Tibial nerve (tissue), 4 donors: ENCODE results near the gene CAPN15. TPM values are rescaled to one million over a fixed set of nuclear protein-coding genes. Genes with fewer than 3 reads are reported as not detected.
"Not testable (repeated sequence)": the region's sequence is repeated elsewhere in the genome, so short reads cannot be mapped to it uniquely, and the experiment has no call there.

Experiments used
- DNase-seq, 2 donors: peaks; one replicate each; pipeline ENCODE4 v3.0.0-alpha.2; 2019; ENCODE audit warnings: low spot score in 2 of 2
- H3K27ac ChIP-seq, 4 donors: fragments of 200-600 bp; sonication (generic) in 3 of 4; one replicate each; pipeline ENCODE4 v1.5.1; 2017 to 2019; ENCODE audit warnings: mild to moderate bottlenecking in 1 of 4
- H3K27me3 ChIP-seq, 2 donors: fragments of 200-600 bp; sonication (generic) in 1 of 2; one replicate each; pipeline versions ENCODE4 v1.5.1 to v1.6.0; 2017 to 2019
- H3K36me3 ChIP-seq, 3 donors: fragments of 200-600 bp; sonication (generic); one replicate each; pipeline ENCODE4 v1.5.1; 2018 to 2019
- H3K4me1 ChIP-seq, 4 donors: fragments of 200-600 bp; sonication (generic) in 3 of 4; one replicate each; pipeline ENCODE4 v1.5.1; 2017 to 2019
- H3K4me3 ChIP-seq, 4 donors: fragments of 200-600 bp; sonication (generic) in 3 of 4; one replicate each; pipeline ENCODE4 v1.5.1; 2017 to 2019; ENCODE audit warnings: mild to moderate bottlenecking in 1 of 4, moderate library complexity in 1 of 4
- H3K9me3 ChIP-seq, 4 donors: fragments of 200-600 bp; sonication (generic) in 3 of 4; one replicate each; pipeline ENCODE4 v1.5.1; 2017 to 2019
- EP300 ChIP-seq, 2 donors: sonication (generic); formaldehyde crosslinking; IDR thresholded peaks; one replicate each; pipeline ENCODE4 v1.6.1; 2017; ENCODE audit warnings: antibody characterized with exemption in 2 of 2, mild to moderate bottlenecking in 1 of 2
- POLR2A ChIP-seq, 2 donors: fragments of 450-650 bp; IDR thresholded peaks; one replicate each; pipeline ENCODE4 v1.6.1; 2017; ENCODE audit warnings: antibody characterized with exemption in 2 of 2, mild to moderate bottlenecking in 2 of 2, moderate library complexity in 2 of 2
- WGBS, 2 donors: methylation state at CpG; one replicate each; pipeline ENCODE4 v1.1.5; 2018; 5-methylcytosine and 5-hydroxymethylcytosine counted together
- total RNA-seq, 4 donors: library from RNA; depleted of rRNA; stranded (reverse); fragments of >200 nt; gene quantifications; one replicate each; pipeline ENCODE4 v1.1.0, GENCODE V29; 2016
- TF ChIP-seq, protein P1 (sequence below), 5 experiments: fragments of 200-600 bp in 3 of 5; fragments of 450-650 bp in 2 of 5; sonication (generic) in 3 of 5; IDR thresholded peaks; one replicate each; pipeline ENCODE4 v1.5.1; 2016 to 2019; ENCODE audit warnings: antibody characterized with exemption in 5 of 5, mild to moderate bottlenecking in 3 of 5, moderate library complexity in 2 of 5

Gene CAPN15
- total RNA-seq, 4 donors from 2014 or later = 19.0 to 91.5 (median 52.5) TPM

DNA sequence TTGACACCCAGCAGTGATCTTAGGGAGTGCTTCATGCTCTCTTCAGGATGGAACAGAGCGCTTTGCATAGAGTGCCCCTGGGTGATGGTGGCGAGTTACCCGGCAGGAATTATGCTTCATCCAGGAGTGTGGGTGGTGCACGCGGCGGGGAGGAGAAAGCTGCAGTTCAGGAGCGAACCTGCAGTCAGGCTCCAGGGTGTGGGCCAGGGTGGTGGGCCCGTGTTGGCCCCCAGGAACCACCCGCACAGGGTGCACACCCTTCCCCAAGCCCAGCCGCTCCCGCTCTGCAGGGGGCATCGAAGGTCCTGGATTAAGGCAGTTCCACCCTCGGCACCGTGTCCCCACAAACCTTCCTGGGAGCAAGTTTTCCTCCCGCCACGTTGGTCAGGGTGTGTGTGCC is 66.3 kb downstream of the CAPN15 start:
- peaks cover 0 to 49% (median 21%) of the 10 kb centered on the region in 4 donors for H3K4me1 ChIP-seq
- DNase-seq = no peak
- no peak overlapping the region for H3K4me3 ChIP-seq
- WGBS, 2 donors = 71 to 78% methylated on average over 11 to 16 of the region's 16 CpGs
- no peak for TF ChIP-seq POLR2A (IDR thresholded peaks at IDR 0.05)
- no peak for TF ChIP-seq EP300 (IDR thresholded peaks at IDR 0.05)
- TF ChIP-seq, protein P1, sequence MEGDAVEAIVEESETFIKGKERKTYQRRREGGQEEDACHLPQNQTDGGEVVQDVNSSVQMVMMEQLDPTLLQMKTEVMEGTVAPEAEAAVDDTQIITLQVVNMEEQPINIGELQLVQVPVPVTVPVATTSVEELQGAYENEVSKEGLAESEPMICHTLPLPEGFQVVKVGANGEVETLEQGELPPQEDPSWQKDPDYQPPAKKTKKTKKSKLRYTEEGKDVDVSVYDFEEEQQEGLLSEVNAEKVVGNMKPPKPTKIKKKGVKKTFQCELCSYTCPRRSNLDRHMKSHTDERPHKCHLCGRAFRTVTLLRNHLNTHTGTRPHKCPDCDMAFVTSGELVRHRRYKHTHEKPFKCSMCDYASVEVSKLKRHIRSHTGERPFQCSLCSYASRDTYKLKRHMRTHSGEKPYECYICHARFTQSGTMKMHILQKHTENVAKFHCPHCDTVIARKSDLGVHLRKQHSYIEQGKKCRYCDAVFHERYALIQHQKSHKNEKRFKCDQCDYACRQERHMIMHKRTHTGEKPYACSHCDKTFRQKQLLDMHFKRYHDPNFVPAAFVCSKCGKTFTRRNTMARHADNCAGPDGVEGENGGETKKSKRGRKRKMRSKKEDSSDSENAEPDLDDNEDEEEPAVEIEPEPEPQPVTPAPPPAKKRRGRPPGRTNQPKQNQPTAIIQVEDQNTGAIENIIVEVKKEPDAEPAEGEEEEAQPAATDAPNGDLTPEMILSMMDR (IDR thresholded peaks at IDR 0.05) = no peak
- H3K27ac ChIP-seq = peak overlapping the region in 1 of 4 donors; percentile 68
- no peaks in the 10 kb centered on the region for H3K9me3 ChIP-seq
- H3K27me3 ChIP-seq = no peaks in the 10 kb centered on the region
- peaks cover 0 to 29% (median 0%) of the 10 kb centered on the region in 3 donors for H3K36me3 ChIP-seq

DNA sequence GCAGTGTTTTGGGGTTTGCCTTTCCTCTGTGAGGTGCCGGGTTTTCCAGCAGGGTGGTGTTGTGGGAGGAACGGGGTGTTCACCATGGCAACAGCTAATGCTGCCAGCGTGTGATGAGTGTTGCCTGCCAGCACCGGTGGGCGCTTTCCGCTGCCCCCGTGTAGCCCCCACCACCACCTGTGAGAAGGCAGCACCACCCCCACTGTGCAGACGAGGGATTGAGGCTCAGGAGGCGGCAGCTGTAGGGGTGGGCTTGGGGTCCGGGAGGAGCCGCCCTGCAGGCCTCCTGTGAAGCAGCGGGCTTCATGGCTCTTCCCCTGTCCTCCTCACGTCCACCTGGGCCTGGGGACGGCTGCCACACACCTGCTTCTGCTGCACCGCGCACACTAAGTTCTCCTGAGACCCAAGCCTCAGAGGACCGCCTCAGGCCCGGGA is 67.6 kb downstream of the CAPN15 start:
- peaks cover 0 to 36% (median 4%) of the 10 kb centered on the region in 3 donors for H3K36me3 ChIP-seq
- TF ChIP-seq POLR2A (IDR thresholded peaks at IDR 0.05) (no peak), EP300 (IDR thresholded peaks at IDR 0.05) (no peak)
- TF ChIP-seq, protein P1 (IDR thresholded peaks at IDR 0.05) = no peak
- no peak for DNase-seq
- 81 to 86% methylated on average over 15 to 18 of the region's 18 CpGs for WGBS, 2 donors
- H3K27ac ChIP-seq = no peak overlapping the region
- H3K9me3 ChIP-seq = no peaks in the 10 kb centered on the region
- H3K4me3 ChIP-seq = no peak overlapping the region
- peaks cover 0 to 49% (median 21%) of the 10 kb centered on the region in 4 donors for H3K4me1 ChIP-seq
- no peaks in the 10 kb centered on the region for H3K27me3 ChIP-seq

DNA sequence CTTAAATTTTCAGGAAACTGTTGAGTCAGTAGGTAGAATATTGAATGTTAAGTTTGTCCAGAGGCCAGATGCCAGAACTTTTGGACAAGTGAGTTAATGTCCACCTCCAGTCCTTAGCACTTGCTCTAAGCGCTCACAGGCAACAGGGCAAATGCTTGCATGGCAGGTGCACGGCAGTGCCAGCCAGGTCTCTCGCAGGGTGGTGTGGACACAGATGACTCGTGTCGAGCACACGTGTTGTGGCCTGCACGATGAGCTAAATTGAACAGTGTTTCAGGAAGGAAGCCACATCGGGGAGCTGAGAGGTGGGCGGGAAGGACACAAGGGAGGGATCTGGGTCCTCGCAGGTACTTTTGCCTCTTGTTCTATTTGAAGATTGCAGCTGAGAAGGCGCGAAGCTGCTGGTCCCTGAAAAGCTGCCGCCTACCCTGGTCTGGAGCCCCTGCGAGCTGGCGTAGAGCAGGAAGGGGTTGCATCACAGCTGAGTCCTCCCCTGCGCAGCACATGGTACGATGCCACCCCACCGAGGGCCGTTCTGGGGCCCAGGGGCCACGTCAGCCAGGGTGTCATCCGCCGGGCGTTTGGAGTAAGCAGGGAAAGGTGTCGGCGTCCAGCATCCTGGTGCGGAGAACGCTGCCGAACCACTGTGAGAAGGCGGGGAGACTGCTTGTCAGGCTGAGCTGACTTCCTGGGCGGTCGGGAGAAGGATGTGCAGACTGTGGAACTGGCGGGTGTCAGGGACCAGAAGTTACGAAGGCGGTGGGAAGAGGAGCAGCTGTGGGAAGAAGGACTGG is 68.6 kb downstream of the CAPN15 start:
- no peaks in the 10 kb centered on the region for H3K9me3 ChIP-seq
- TF ChIP-seq, protein P1 (IDR thresholded peaks at IDR 0.05) = no peak
- TF ChIP-seq POLR2A (IDR thresholded peaks at IDR 0.05) = no peak
- TF ChIP-seq EP300 (IDR thresholded peaks at IDR 0.05) = no peak
- H3K4me3 ChIP-seq = no peak overlapping the region
- H3K4me1 ChIP-seq = peaks cover 0 to 43% (median 14%) of the 10 kb centered on the region in 4 donors
- 89 to 92% methylated on average over 34 of the region's 34 CpGs for WGBS, 2 donors
- H3K27me3 ChIP-seq = no peaks in the 10 kb centered on the region
- no peak overlapping the region for H3K27ac ChIP-seq
- DNase-seq = no peak
- H3K36me3 ChIP-seq = peaks cover 0 to 36% (median 4%) of the 10 kb centered on the region in 3 donors

DNA sequence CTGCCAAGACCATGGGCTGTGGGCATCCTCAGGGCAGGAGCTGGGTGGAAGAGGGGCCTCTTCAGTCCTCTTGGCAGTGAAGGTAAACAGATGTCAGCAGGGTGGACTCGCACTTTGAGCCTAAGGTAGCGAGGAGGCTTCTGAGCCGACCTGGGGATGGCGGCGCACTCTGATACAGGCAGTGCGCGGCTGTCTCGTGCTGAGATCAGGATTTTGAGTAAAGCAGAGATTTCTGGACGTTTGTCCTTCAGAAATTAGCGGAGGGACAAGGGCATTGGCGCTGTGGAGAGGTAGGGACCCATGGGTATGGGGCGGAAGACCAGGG is 69.2 kb downstream of the CAPN15 start:
- no peak overlapping the region for H3K4me3 ChIP-seq
- TF ChIP-seq, protein P1 (IDR thresholded peaks at IDR 0.05) = no peak
- TF ChIP-seq EP300 (IDR thresholded peaks at IDR 0.05) (no peak), POLR2A (IDR thresholded peaks at IDR 0.05) (no peak)
- H3K4me1 ChIP-seq = peaks cover 0 to 37% (median 10%) of the 10 kb centered on the region in 4 donors
- no peak for DNase-seq
- WGBS, 2 donors = 93 to 96% methylated on average over 12 of the region's 12 CpGs
- H3K27ac ChIP-seq = no peak overlapping the region
- H3K27me3 ChIP-seq = no peaks in the 10 kb centered on the region
- peaks cover 0 to 36% (median 4%) of the 10 kb centered on the region in 3 donors for H3K36me3 ChIP-seq
- no peaks in the 10 kb centered on the region for H3K9me3 ChIP-seq

DNA sequence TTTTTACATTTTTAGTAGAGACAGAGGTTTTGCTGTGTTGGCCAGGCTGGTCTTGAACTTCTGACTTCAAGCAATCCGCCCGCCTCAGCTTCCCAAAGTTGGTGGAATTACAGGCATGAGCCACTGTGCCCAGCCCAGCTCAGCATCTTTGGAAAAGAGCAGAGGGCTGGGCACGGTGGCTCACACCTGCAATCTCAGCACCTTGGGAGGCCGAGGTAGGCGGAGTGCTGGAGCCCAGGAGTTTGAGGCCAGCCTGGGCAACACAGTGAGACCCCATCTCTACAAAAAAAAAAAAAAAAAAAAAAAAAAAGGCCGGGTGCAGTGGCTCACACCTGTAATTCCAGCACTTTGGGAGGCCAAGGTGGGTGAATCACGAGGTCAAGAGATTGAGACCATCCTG is 70.1 kb downstream of the CAPN15 start:
- H3K4me3 ChIP-seq, H3K27me3 ChIP-seq, H3K27ac ChIP-seq, DNase-seq, H3K9me3 ChIP-seq: not testable (repeated sequence)
- WGBS, 2 donors = 98 to 99% methylated on average over 6 to 7 of the region's 7 CpGs
- Histone ChIP-seq H3K4me1 (peaks cover 0 to 28% (median 4%) of the 10 kb centered on the region in 4 donors), H3K36me3 (peaks cover 0 to 38% (median 4%) of the 10 kb centered on the region in 3 donors)
